Esophagus muscularis mucosa (tissue), 4 donors: ENCODE results near the gene DYNLT2B.

Source experiments
- CTCF ChIP-seq, 3 experiments: fragments of 200-600 bp in 2 of 3; fragments of 450-650 bp in 1 of 3; sonication (generic) in 2 of 3; IDR thresholded peaks; one replicate each; pipeline ENCODE4 v1.5.1; 2017 to 2019; ENCODE audit warnings: antibody characterized with exemption in 3 of 3, mild to moderate bottlenecking in 2 of 3, moderate library complexity in 1 of 3
- EP300 ChIP-seq: sonication (generic); formaldehyde crosslinking; IDR thresholded peaks from one replicate; pipeline ENCODE4 v1.6.1; 2017; ENCODE audit warnings: antibody characterized with exemption
- POLR2AphosphoS5 ChIP-seq, 2 donors: sonication (generic); formaldehyde crosslinking; IDR thresholded peaks; one replicate each; pipeline ENCODE4 v1.6.1; 2017; ENCODE audit warnings: antibody characterized with exemption in 2 of 2

GRCh38 chr3:196320137-196320536 lies 2.1 kb upstream of the DYNLT2B start:
- no peak for TF ChIP-seq CTCF (IDR thresholded peaks at IDR 0.05)
- TF ChIP-seq EP300, result no peak
- no peak for TF ChIP-seq POLR2AphosphoS5 (IDR thresholded peaks at IDR 0.05)
